CD4-positive, alpha-beta T cell treated with Interleukin-17A for 1 hour (primary cell): ENCODE data around the gene NDUFAF3.
"Not testable (repeated sequence)": the region's sequence is repeated elsewhere in the genome, so short reads cannot be mapped to it uniquely, and the experiment has no call there.

Source experiments
- DNase-seq: peaks from one replicate; pipeline ENCODE4 v3.0.0-alpha.2; 2020

NDUFAF3 gene

GRCh38 chr3:49001155-49001554 is 20.8 kb upstream of the NDUFAF3 start:
- DNase-seq = no peak

GRCh38 chr3:49004352-49005302 is 17.3 kb upstream of the NDUFAF3 start:
- no peak for DNase-seq

GRCh38 chr3:49005303-49005680 is 16.6 kb upstream of the NDUFAF3 start:
- DNase-seq = no peak

DNA sequence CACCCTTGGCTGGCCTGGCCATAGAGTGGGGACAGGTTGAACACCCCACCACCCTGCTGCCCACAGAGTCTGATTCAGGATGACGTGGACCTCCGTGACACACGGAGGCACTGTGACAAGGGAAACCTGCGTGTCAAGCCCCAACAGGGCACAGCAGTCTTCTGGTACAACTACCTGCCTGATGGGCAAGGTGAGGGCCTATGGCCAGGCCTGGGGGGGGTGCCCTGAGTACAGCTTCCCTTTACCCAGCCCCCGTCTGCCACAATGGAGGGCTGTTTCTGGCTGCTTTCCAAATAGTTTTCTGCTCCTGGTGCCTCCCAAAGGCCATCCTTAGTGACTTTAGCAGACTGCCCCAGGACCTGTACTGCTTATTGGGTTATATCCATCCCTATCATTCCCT is 15.9 kb upstream of the NDUFAF3 start:
- DNase-seq = no peak

- no peak for DNase-seq
These were observed 15.4 kb upstream of the NDUFAF3 start for GRCh38 chr3:49006408-49007067.

- peak; percentile 98 for DNase-seq
These were observed 14.7 kb upstream of the NDUFAF3 start, which contains the start of gene WDR6 for GRCh38 chr3:49007068-49007770. Gene WDR6, plus strand, starts transcription at chr3:49007391. Its CDS starts 41 bp downstream, at chr3:49007432.

- peak; percentile 92 for DNase-seq
These were observed 14.0 kb upstream of the NDUFAF3 start for GRCh38 chr3:49007771-49008528.

- not testable (repeated sequence) for DNase-seq
These were observed 13.3 kb upstream of the NDUFAF3 start for GRCh38 chr3:49008627-49009026.

- no peak for DNase-seq
These were observed 12.5 kb upstream of the NDUFAF3 start for GRCh38 chr3:49009396-49009795.

GRCh38 chr3:49012441-49013017 is 9.4 kb upstream of the NDUFAF3 start:
- DNase-seq = no peak

- DNase-seq = no peak
These were observed 8.7 kb upstream of the NDUFAF3 start for GRCh38 chr3:49013113-49013737.

- peak; percentile 65 for DNase-seq
These were observed 7.9 kb upstream of the NDUFAF3 start for GRCh38 chr3:49013738-49014660.

- DNase-seq = no peak
These were observed 6.8 kb upstream of the NDUFAF3 start for GRCh38 chr3:49015072-49015471.

DNA sequence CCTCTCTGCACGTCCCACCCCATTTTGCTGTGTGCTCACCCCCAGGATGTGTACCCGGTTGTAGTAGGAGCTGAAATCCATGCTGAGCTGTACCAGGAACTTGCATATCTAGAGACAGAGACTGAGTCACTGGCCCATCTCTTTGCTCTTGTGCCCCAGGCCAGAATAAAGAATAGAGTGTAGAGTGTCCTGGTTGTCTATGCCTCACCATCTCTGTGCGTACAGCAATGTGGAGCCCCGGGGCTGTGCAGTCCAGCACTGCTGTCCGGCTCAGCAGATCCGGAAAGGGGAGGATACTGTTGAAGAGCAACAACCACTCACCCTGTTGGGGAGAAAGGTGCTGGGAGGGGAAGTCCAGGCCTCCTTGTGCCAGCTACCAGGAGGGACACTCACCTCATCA is 6.2 kb upstream of the NDUFAF3 start:
- no peak for DNase-seq

- no peak for DNase-seq
These were observed 5.3 kb upstream of the NDUFAF3 start for GRCh38 chr3:49016414-49017228.

- no peak for DNase-seq
These were observed 4.5 kb upstream of the NDUFAF3 start for GRCh38 chr3:49017229-49017970.

DNA sequence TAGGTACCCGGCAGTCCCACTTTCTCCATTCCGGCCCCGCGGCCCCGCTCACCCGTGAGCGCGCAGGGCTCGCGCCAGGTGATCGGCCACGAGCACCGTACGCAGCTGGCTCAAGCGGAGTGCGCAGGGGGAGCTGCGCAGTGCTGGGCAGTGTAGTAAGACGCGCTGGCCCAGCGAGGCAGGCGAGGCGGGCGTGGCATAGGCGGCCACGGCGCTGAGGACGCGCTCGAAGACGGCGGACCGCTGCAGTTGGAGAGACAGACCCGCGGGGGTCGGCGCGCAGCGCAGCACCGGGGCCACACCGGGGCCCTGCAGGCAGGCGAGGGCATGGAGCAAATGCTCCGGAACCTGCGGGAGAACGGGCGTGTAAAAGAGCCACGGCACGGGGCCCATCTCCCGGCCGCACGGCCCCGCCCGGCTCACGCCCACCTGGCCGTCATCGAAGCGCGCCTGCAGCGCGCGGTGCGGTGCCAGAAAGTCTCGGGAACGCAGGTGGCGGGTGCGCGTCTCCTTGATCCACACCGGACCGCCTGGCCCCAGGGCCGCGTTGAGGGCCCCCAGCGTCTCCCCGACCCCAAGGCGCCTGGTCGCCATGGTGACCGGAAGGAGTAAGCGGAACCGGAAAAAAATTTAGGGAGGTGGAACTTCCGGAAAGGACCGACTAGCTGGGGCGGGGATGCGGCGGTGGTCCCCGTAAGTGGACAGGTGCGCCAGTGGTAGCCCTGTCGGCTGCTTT is 3.8 kb upstream of the NDUFAF3 start, which contains the start of gene DALRD3:
Gene DALRD3, minus strand, starts transcription at position 610 of the 736 bp plus-strand sequence. Its CDS starts 16 bp downstream, at position 594.
- peak; percentile 73 for DNase-seq

- no peak for DNase-seq
These were observed 3.3 kb upstream of the NDUFAF3 start for GRCh38 chr3:49018707-49019006.
